ENCODE results near the gene C17orf50. TPM values are rescaled to one million over a fixed set of nuclear protein-coding genes. Genes with fewer than 3 reads are reported as not detected.

The C17orf50 gene
- total RNA-seq, result not detected

GRCh38 chr17:35760587-35760986 lies at the start of gene C17orf50:
Gene C17orf50, plus strand, starts transcription at chr17:35760887. Its CDS starts 55 bp downstream, at chr17:35760942.
- H3K27me3 Mint-ChIP-seq (ENCODE audit: low read depth), result no peaks in the 10 kb centered on the region
- no peak within 1 kb of the TSS for H3K27ac Mint-ChIP-seq
- H3K9me3 Mint-ChIP-seq, result no peaks in the 10 kb centered on the region
- no peak for DNase-seq
- peaks cover 8% of the 10 kb centered on the region for H3K4me1 Mint-ChIP-seq (ENCODE audit: low read depth)
- H3K4me3 Mint-ChIP-seq, result no peak within 1 kb of the TSS
- CTCF ChIA-PET, result interaction anchor here (0.8 to 12.5 kb wide), 5 partner anchors 11 to 147 kb away, joined by 3 to 284 read pairs (median 3); partner anchors contain the start of gene TAF15
- H3K36me3 Mint-ChIP-seq (ENCODE audit: low read depth), result no peaks in the 10 kb centered on the region
- intact Hi-C loops (cut with micrococcal nuclease), result no loop called here

GRCh38 chr17:35710950-35711349 lies 49.7 kb upstream of the C17orf50 start:
- no peak overlapping the region for H3K27ac Mint-ChIP-seq
- CTCF ChIA-PET, result no interaction called here
- intact Hi-C loops (cut with micrococcal nuclease), result no loop called here
- H3K4me1 Mint-ChIP-seq (ENCODE audit: low read depth), result peaks cover 37% of the 10 kb centered on the region
- no peaks in the 10 kb centered on the region for H3K9me3 Mint-ChIP-seq
- no peak for DNase-seq
- H3K4me3 Mint-ChIP-seq, result no peak overlapping the region
- peaks cover 13% of the 10 kb centered on the region for H3K36me3 Mint-ChIP-seq (ENCODE audit: low read depth)
- H3K27me3 Mint-ChIP-seq (ENCODE audit: low read depth), result no peaks in the 10 kb centered on the region

GRCh38 chr17:35713069-35713728 lies 47.5 kb upstream of the C17orf50 start:
- H3K4me1 Mint-ChIP-seq (ENCODE audit: low read depth), result peaks cover 20% of the 10 kb centered on the region
- no peak overlapping the region for H3K4me3 Mint-ChIP-seq
- H3K27ac Mint-ChIP-seq, result no peak overlapping the region
- no peaks in the 10 kb centered on the region for H3K9me3 Mint-ChIP-seq
- H3K36me3 Mint-ChIP-seq (ENCODE audit: low read depth), result peaks cover 13% of the 10 kb centered on the region
- CTCF ChIA-PET, result interaction anchor here (0.7 to 1.0 kb wide), 3 partner anchors 9 to 51 kb away, joined by 3 to 5 read pairs (median 4); no protein-coding TSS in a partner anchor
- DNase-seq, result no peak
- H3K27me3 Mint-ChIP-seq (ENCODE audit: low read depth), result no peaks in the 10 kb centered on the region
- intact Hi-C loops (cut with micrococcal nuclease), result no loop called here

GRCh38 chr17:35714988-35715387 lies 45.7 kb upstream of the C17orf50 start:
- Mint-ChIP-seq H3K4me3 (no peak overlapping the region), H3K27me3 (ENCODE audit: low read depth) (no peaks in the 10 kb centered on the region), H3K4me1 (ENCODE audit: low read depth) (peaks cover 10% of the 10 kb centered on the region), H3K36me3 (ENCODE audit: low read depth) (peaks cover 16% of the 10 kb centered on the region), H3K9me3 (no peaks in the 10 kb centered on the region), H3K27ac (no peak overlapping the region)
- no peak for DNase-seq
- intact Hi-C loops (cut with micrococcal nuclease), result no loop called here
- CTCF ChIA-PET, result interaction anchor here (1.4 kb wide), 1 partner anchor 21 kb away, joined by 3 read pairs; no protein-coding TSS in a partner anchor

GRCh38 chr17:35715416-35715815 lies 45.3 kb upstream of the C17orf50 start:
- CTCF ChIA-PET, result interaction anchor here (0.6 to 1.4 kb wide), 2 partner anchors 9 to 20 kb away, joined by 3 read pairs; no protein-coding TSS in a partner anchor
- H3K36me3 Mint-ChIP-seq (ENCODE audit: low read depth), result peaks cover 12% of the 10 kb centered on the region
- H3K9me3 Mint-ChIP-seq, result no peaks in the 10 kb centered on the region
- no peak overlapping the region for H3K27ac Mint-ChIP-seq
- H3K4me3 Mint-ChIP-seq, result no peak overlapping the region
- peaks cover 8% of the 10 kb centered on the region for H3K4me1 Mint-ChIP-seq (ENCODE audit: low read depth)
- no peak for DNase-seq
- no peaks in the 10 kb centered on the region for H3K27me3 Mint-ChIP-seq (ENCODE audit: low read depth)
- intact Hi-C loops (cut with micrococcal nuclease), result no loop called here

- H3K9me3 Mint-ChIP-seq, result no peaks in the 10 kb centered on the region
- intact Hi-C loops (cut with micrococcal nuclease), result no loop called here
- H3K36me3 Mint-ChIP-seq (ENCODE audit: low read depth), result peaks cover 10% of the 10 kb centered on the region
- H3K27ac Mint-ChIP-seq, result no peak overlapping the region
- no peak overlapping the region for H3K4me3 Mint-ChIP-seq
- peaks cover 4% of the 10 kb centered on the region for H3K4me1 Mint-ChIP-seq (ENCODE audit: low read depth)
- DNase-seq, result no peak
- H3K27me3 Mint-ChIP-seq (ENCODE audit: low read depth), result no peaks in the 10 kb centered on the region
- CTCF ChIA-PET, result interaction anchor here (1.0 to 1.4 kb wide), 2 partner anchors 20 to 158 kb away, joined by 3 to 4 read pairs; no protein-coding TSS in a partner anchor
Observed at GRCh38 chr17:35716173-35716572, 44.5 kb upstream of the C17orf50 start.

- Mint-ChIP-seq H3K36me3 (ENCODE audit: low read depth) (peaks cover 8% of the 10 kb centered on the region), H3K27ac (no peak overlapping the region), H3K4me3 (no peak overlapping the region), H3K9me3 (no peaks in the 10 kb centered on the region), H3K4me1 (ENCODE audit: low read depth) (peaks cover 3% of the 10 kb centered on the region), H3K27me3 (ENCODE audit: low read depth) (no peaks in the 10 kb centered on the region)
- CTCF ChIA-PET, result interaction anchor here (1.0 kb wide), 1 partner anchor 159 kb away, joined by 4 read pairs; no protein-coding TSS in a partner anchor
- no peak for DNase-seq
- intact Hi-C loops (cut with micrococcal nuclease), result no loop called here
Observed at GRCh38 chr17:35716897-35717465, 43.7 kb upstream of the C17orf50 start.

- CTCF ChIA-PET, result interaction anchor here (0.7 to 1.1 kb wide), 3 partner anchors 17 to 232 kb away, joined by 3 to 4 read pairs (median 3); no protein-coding TSS in a partner anchor
- H3K9me3 Mint-ChIP-seq, result no peaks in the 10 kb centered on the region
- H3K27ac Mint-ChIP-seq, result no peak overlapping the region
- DNase-seq, result no peak
- H3K4me3 Mint-ChIP-seq, result no peak overlapping the region
- H3K36me3 Mint-ChIP-seq (ENCODE audit: low read depth), result peaks cover 8% of the 10 kb centered on the region
- intact Hi-C loops (cut with micrococcal nuclease), result no loop called here
- H3K27me3 Mint-ChIP-seq (ENCODE audit: low read depth), result no peaks in the 10 kb centered on the region
- H3K4me1 Mint-ChIP-seq (ENCODE audit: low read depth), result no peaks in the 10 kb centered on the region
Observed at GRCh38 chr17:35717475-35717874, 43.2 kb upstream of the C17orf50 start.

- Mint-ChIP-seq H3K9me3 (no peaks in the 10 kb centered on the region), H3K27ac (no peak overlapping the region), H3K4me3 (no peak overlapping the region), H3K36me3 (ENCODE audit: low read depth) (peaks cover 18% of the 10 kb centered on the region), H3K27me3 (ENCODE audit: low read depth) (no peaks in the 10 kb centered on the region), H3K4me1 (ENCODE audit: low read depth) (no peaks in the 10 kb centered on the region)
- DNase-seq, result no peak
- intact Hi-C loops (cut with micrococcal nuclease), result no loop called here
- CTCF ChIA-PET, result interaction anchor here (0.6 to 2.1 kb wide), 3 partner anchors 23 to 81 kb away, joined by 3 to 5 read pairs (median 3); no protein-coding TSS in a partner anchor
Observed at GRCh38 chr17:35723735-35724134, 37.0 kb upstream of the C17orf50 start.

GRCh38 chr17:35725058-35725457 lies 35.6 kb upstream of the C17orf50 start:
- Mint-ChIP-seq H3K27me3 (ENCODE audit: low read depth) (no peaks in the 10 kb centered on the region), H3K27ac (no peak overlapping the region)
- CTCF ChIA-PET, result no interaction called here

GRCh38 chr17:35725802-35726126 lies 34.9 kb upstream of the C17orf50 start:
- CTCF ChIA-PET, result interaction anchor here (1.7 kb wide), 1 partner anchor 14 kb away, joined by 4 read pairs; no protein-coding TSS in a partner anchor
- H3K27ac Mint-ChIP-seq, result no peak overlapping the region
- intact Hi-C loops (cut with micrococcal nuclease), result no loop called here

More at GRCh38 chr17:35725058-35725457, 35.6 kb upstream of the C17orf50 start:
- H3K4me3 Mint-ChIP-seq, result no peak overlapping the region
- no peaks in the 10 kb centered on the region for H3K9me3 Mint-ChIP-seq
- peaks cover 17% of the 10 kb centered on the region for H3K36me3 Mint-ChIP-seq (ENCODE audit: low read depth)
- intact Hi-C loops (cut with micrococcal nuclease), result no loop called here
- no peak for DNase-seq
- H3K4me1 Mint-ChIP-seq (ENCODE audit: low read depth), result peaks cover 3% of the 10 kb centered on the region

GRCh38 chr17:35726127-35726952 lies 34.3 kb upstream of the C17orf50 start:
- Mint-ChIP-seq H3K4me3 (no peak overlapping the region), H3K27ac (no peak overlapping the region), H3K9me3 (no peaks in the 10 kb centered on the region), H3K27me3 (ENCODE audit: low read depth) (no peaks in the 10 kb centered on the region), H3K4me1 (ENCODE audit: low read depth) (peaks cover 14% of the 10 kb centered on the region), H3K36me3 (ENCODE audit: low read depth) (peaks cover 14% of the 10 kb centered on the region)
- intact Hi-C loops (cut with micrococcal nuclease), result no loop called here
- DNase-seq, result no peak
- CTCF ChIA-PET, result interaction anchor here (1.7 kb wide), 1 partner anchor 13 kb away, joined by 4 read pairs; no protein-coding TSS in a partner anchor

More at GRCh38 chr17:35725802-35726126, 34.9 kb upstream of the C17orf50 start:
- no peak for DNase-seq
- H3K4me3 Mint-ChIP-seq, result no peak overlapping the region
- H3K36me3 Mint-ChIP-seq (ENCODE audit: low read depth), result peaks cover 15% of the 10 kb centered on the region
- no peaks in the 10 kb centered on the region for H3K27me3 Mint-ChIP-seq (ENCODE audit: low read depth)
- no peaks in the 10 kb centered on the region for H3K9me3 Mint-ChIP-seq
- H3K4me1 Mint-ChIP-seq (ENCODE audit: low read depth), result peaks cover 8% of the 10 kb centered on the region

Data from activated naive CD4-positive, alpha-beta T cell treated with anti-CD3 and anti-CD28 coated beads for 36 hours (primary cell).